Measurements from ENCODE around the gene FAM200B. TPM values are rescaled to one million over a fixed set of nuclear protein-coding genes. Genes with fewer than 3 reads are reported as not detected.

FAM200B gene
- total RNA-seq = 10 to 100 TPM; 14.1 to 20.5 TPM
- total RNA-seq = 4.7 to 5.3 reads per million in 2 donors

DNA sequence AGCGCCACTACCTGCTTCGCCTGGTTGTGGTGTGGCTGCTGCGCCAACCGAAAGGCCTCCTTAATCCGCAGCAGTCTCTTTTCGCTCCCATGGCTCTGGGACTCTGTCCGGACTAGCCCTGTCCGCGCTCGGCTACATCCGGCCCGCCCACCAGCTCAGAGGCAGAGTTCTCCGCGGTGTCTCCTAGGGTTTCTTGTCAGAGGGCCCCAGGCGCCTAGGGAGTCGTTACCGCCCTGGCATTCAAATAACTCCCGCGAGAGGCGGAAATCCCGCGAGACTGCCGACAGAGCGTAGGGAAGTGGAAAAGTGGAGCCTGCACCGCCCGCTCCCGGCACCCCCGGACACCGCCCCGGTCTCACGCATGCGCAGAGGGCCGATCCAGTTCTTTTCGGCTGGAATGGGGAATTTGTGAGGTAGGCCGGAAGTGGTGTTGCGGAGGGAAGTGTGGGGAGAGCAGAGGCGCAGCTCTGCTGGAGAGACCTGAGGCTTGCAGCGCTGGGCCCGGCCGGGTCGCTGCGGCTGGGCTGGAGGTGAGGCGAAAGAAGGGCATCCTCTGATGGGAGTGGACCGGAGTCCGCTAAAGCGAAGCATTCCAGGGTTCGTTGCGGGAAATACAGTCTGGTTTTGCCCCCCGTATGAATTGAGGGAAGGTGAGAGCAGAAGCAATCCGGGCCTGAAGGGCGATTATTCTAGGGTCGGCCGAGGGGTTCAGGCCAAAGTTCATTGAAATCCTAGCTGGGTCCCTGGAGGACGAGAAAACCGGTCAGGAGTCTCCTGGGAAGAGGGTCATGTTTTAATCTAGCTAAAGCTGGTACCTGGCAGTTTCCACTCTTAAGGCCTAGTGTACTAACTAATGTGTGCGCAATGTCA, at the start of gene FAM200B:
Gene FAM200B (plus strand): TSS at position 456 of the 870 bp plus-strand sequence. CDS start 5,151 bp downstream, outside the sequence.
- ATAC-seq (peak; percentile 98), DNase-seq (peak; percentile 90 to 97 (median 93))
- no peaks in the 10 kb centered on the region for H3K9me3 ChIP-seq (ENCODE audit: control insufficient read depth, low read length, poor library complexity, severe bottlenecking)
- Mint-ChIP-seq H3K36me3 (ENCODE audit: low read depth) (no peaks in the 10 kb centered on the region), H3K4me3 (peak within 1 kb of the TSS; percentile 98), H3K27ac (peak within 1 kb of the TSS; percentile 100), H3K4me1 (peaks cover 20% of the 10 kb centered on the region), H3K27me3 (no peaks in the 10 kb centered on the region)

DNA sequence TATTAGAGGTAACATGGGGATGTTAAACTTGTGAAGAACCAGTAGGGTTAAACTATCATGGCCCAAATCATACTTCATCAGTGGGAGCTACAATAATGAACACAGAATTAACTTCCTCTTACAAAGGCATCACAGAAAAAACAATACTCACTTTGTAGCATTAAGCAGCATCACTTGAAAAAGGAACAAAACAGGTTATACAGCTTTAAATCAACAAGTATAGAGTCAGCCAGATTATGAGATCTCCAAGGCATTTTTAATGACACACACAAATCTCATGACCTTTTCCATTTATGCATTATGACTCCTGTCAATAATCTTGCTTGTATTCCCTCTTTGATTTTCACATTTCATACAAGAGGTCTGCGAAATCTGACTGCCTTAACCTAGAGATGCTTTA, 44.8 kb upstream of the FAM200B start:
- DNase-seq = no peak
- no peak overlapping the region for H3K4me3 Mint-ChIP-seq
- H3K4me1 Mint-ChIP-seq = peaks cover 5% of the 10 kb centered on the region
- H3K9me3 ChIP-seq (ENCODE audit: control insufficient read depth, low read length, poor library complexity, severe bottlenecking) = no peaks in the 10 kb centered on the region
- no peak overlapping the region for H3K27ac Mint-ChIP-seq
- peaks cover 8% of the 10 kb centered on the region for H3K36me3 Mint-ChIP-seq (ENCODE audit: low read depth)
- H3K27me3 Mint-ChIP-seq = no peaks in the 10 kb centered on the region
- ATAC-seq = no peak

DNA sequence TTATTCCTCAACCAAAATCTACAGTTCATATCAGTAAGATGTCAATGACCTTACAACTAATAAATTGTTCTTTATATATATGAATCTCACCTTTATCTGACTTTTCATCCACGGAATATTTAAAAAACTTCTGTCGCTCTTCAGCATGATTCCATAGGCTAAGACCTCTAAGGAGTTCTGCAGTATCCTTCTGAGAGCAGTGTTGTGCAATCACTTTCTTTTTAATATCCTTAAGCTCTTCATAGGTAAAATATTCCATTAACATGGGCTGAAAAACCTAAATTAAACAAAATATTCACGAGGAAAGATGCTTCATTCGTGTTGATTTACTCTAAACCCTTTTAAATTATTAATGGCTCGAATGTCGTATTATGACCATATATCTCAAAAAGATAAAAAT, 43.2 kb upstream of the FAM200B start:
- Mint-ChIP-seq H3K36me3 (ENCODE audit: low read depth) (peaks cover 6% of the 10 kb centered on the region), H3K4me1 (peaks cover 8% of the 10 kb centered on the region), H3K27me3 (no peaks in the 10 kb centered on the region), H3K27ac (peak overlapping the region; percentile 19), H3K4me3 (no peak overlapping the region)
- DNase-seq (no peak), ATAC-seq (no peak)
- no peaks in the 10 kb centered on the region for H3K9me3 ChIP-seq (ENCODE audit: control insufficient read depth, low read length, poor library complexity, severe bottlenecking)

DNA sequence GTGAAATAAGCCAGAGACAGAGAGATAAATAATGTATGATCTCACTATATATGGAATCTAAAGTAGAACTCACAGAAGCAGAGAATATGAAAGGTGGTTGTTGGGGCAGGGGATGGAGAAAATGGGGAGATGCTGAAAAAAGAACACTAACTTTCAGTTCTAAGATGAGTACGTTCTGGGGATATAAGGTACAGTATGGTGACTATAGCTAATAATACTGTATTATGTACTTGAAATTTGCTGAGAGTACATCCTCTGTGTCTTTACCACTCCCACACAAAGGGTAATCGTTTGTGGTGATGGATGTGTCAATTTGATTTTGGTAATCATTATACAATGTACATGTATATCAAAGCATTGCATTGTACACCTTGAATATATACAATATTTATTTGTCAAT, 33.0 kb upstream of the FAM200B start:
- H3K36me3 Mint-ChIP-seq (ENCODE audit: low read depth) = no peaks in the 10 kb centered on the region
- ATAC-seq (no peak), DNase-seq (no peak)
- no peaks in the 10 kb centered on the region for H3K27me3 Mint-ChIP-seq
- peak overlapping the region; percentile 59 for H3K27ac Mint-ChIP-seq
- peaks cover 40% of the 10 kb centered on the region for H3K4me1 Mint-ChIP-seq
- H3K9me3 ChIP-seq (ENCODE audit: control insufficient read depth, low read length, poor library complexity, severe bottlenecking) = no peaks in the 10 kb centered on the region
- H3K4me3 Mint-ChIP-seq = no peak overlapping the region

DNA sequence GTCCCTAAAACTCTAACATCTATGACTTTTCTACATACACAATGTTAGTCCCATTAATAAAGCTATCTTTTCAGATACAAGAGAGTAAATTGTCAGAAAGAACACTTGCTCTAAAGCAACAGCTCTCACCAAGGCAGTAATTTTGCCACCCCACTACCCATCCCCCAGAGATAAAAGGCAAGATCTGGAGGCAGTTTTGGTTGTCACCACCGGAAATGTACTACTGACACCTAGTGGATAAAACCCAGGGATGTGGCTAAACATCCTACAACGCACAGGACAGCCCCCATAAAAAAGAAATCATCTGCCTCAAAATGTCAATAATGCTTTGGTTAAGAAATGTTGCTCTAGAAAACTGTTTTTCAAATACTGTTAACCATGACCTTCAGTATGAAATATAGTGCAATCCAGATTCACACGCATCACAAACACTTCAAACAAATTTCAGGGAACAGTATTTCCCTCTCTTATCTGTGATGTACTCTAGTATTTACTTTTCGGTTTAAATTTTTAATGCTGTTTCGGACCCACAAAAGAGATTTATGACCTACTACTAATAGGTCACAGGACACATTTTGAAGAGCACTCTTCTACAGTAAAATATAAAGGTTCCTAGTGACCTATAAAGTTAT, 31.6 kb upstream of the FAM200B start:
- Mint-ChIP-seq H3K36me3 (ENCODE audit: low read depth) (peaks cover 3% of the 10 kb centered on the region), H3K27me3 (no peaks in the 10 kb centered on the region), H3K4me1 (peaks cover 35% of the 10 kb centered on the region), H3K27ac (no peak overlapping the region), H3K4me3 (no peak overlapping the region)
- peak; percentile 79 for ATAC-seq
- H3K9me3 ChIP-seq (ENCODE audit: control insufficient read depth, low read length, poor library complexity, severe bottlenecking) = no peaks in the 10 kb centered on the region
- peak in 2 of 3 donors; percentile 21 to 32 for DNase-seq

DNA sequence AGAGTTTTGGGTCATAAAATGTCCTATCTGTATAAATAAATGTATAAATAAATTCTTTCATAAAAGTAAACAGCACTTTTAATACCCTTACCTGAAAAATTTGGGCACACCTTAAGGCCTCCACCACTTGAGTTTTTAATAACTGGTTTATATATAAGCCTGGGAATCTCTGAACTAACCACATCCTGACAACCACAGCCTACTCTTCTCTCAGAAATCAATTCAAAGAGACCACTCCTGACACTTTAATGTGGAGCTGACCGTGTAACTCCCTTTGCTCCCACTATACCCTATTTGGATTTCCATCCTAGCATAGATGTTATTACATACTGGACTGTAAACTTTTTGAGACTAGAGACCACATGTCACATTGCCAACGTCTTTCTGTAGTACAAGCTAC, 30.0 kb upstream of the FAM200B start:
- peaks cover 4% of the 10 kb centered on the region for H3K36me3 Mint-ChIP-seq (ENCODE audit: low read depth)
- ATAC-seq (no peak), DNase-seq (no peak)
- no peaks in the 10 kb centered on the region for H3K27me3 Mint-ChIP-seq
- H3K9me3 ChIP-seq (ENCODE audit: control insufficient read depth, low read length, poor library complexity, severe bottlenecking) = no peaks in the 10 kb centered on the region
- peak overlapping the region; percentile 50 for H3K4me3 Mint-ChIP-seq
- H3K27ac Mint-ChIP-seq = peak overlapping the region; percentile 96
- H3K4me1 Mint-ChIP-seq = peaks cover 39% of the 10 kb centered on the region

DNA sequence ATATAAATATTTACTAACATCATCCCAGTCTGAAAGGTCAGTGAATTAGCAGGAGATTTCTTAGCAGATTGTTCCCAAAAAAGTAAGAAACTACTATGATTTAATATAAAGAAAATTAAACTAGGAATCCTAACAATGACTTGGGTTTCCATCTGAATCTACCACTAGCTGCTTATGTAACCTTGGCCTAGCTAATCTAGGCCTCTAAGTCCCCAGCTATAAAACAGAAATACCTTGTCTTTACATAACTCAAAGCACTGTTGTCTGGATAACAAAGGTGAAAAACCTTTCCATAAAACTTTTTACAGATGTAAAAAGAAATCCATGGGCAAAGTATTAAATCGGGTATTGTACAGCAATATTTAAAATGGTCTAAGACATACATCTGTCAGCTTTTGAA, 29.4 kb upstream of the FAM200B start:
- ATAC-seq (no peak), DNase-seq (no peak)
- H3K4me3 Mint-ChIP-seq = no peak overlapping the region
- peak overlapping the region; percentile 96 for H3K27ac Mint-ChIP-seq
- no peaks in the 10 kb centered on the region for H3K27me3 Mint-ChIP-seq
- H3K4me1 Mint-ChIP-seq = peaks cover 40% of the 10 kb centered on the region
- peaks cover 4% of the 10 kb centered on the region for H3K36me3 Mint-ChIP-seq (ENCODE audit: low read depth)
- H3K9me3 ChIP-seq (ENCODE audit: control insufficient read depth, low read length, poor library complexity, severe bottlenecking) = no peaks in the 10 kb centered on the region

DNA sequence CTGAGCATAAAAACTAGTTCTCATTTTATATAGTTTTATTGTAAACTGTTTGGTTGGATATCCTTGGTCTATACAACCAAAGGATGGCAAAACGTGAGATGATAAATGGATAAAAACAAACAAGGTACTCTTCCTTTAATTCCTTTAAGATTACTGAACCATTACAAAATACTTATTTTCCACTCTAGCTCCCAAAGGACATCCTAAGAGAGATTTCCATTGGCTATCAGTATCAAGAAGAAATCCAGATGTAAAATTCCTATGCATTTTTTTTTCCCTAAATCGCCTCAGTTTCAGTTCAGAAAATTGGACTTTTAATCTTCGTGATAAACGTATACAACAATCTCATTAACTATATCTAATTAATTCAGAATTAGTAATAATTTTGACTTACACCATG, 28.8 kb upstream of the FAM200B start:
- Mint-ChIP-seq H3K4me1 (peaks cover 38% of the 10 kb centered on the region), H3K4me3 (peak overlapping the region; percentile 99), H3K36me3 (ENCODE audit: low read depth) (peaks cover 4% of the 10 kb centered on the region), H3K27ac (peak overlapping the region; percentile 96), H3K27me3 (no peaks in the 10 kb centered on the region)
- ATAC-seq = no peak
- H3K9me3 ChIP-seq (ENCODE audit: control insufficient read depth, low read length, poor library complexity, severe bottlenecking) = no peaks in the 10 kb centered on the region
- DNase-seq = no peak

DNA sequence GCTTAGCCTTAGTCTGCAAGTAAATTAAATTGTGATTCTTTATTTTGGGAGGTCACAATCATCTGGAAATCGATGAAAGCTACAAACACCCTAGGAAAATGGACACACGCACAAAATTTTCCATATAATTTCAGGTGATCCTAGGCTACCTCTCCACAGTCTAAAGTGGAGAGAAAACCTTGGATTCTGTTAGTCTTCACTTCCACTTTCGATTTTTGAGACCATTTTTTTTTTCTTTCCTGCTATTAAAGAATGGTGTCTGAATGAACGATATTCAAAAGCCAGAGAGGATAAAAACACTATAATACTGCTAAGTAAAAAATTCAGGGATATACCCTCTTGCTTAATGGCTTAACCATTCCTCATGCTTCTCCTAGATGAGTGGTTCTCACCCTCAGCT, 28.2 kb upstream of the FAM200B start:
- Mint-ChIP-seq H3K27ac (peak overlapping the region; percentile 96), H3K36me3 (ENCODE audit: low read depth) (peaks cover 4% of the 10 kb centered on the region), H3K27me3 (no peaks in the 10 kb centered on the region), H3K4me3 (peak overlapping the region; percentile 99), H3K4me1 (peaks cover 37% of the 10 kb centered on the region)
- no peak for DNase-seq
- ATAC-seq = no peak
- H3K9me3 ChIP-seq (ENCODE audit: control insufficient read depth, low read length, poor library complexity, severe bottlenecking) = no peaks in the 10 kb centered on the region

DNA sequence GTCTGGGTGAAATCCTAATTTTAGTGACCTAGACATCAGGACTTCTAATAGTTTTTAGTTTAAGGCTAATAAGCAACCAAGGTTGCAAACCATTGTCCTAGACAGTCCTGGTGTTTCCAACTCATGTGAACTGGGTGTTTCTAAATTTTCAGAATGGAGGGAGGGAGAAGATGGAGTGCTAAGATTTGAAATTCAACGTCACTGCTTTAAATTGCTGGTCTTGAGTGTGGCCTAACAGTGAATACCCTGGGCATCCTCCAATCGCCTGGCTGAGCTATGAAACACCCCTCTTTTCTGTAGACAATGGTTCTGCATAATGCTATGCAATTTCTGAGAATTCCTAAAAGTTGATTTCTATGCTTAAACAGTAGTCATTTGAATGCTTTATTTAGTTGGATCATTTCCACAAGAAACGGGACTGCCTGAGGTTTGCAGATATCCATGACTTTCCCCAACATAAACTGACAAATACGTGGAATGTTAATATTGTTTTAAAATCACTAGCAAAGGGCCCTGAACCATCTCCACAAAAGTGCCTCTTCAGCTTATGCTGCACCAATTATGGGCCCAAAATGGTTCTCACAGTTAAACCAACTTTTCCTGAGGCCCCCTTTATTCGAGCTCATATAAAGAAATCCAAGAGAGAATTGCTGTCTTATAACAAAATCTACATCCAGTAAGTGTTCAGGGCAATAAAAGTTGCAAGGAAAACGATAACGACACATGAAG, 27.6 kb upstream of the FAM200B start:
- no peak for DNase-seq
- H3K9me3 ChIP-seq (ENCODE audit: control insufficient read depth, low read length, poor library complexity, severe bottlenecking) = no peaks in the 10 kb centered on the region
- ATAC-seq = no peak
- Mint-ChIP-seq H3K4me1 (peaks cover 34% of the 10 kb centered on the region), H3K4me3 (peak overlapping the region; percentile 99), H3K36me3 (ENCODE audit: low read depth) (peaks cover 4% of the 10 kb centered on the region), H3K27me3 (no peaks in the 10 kb centered on the region), H3K27ac (peak overlapping the region; percentile 96)

DNA sequence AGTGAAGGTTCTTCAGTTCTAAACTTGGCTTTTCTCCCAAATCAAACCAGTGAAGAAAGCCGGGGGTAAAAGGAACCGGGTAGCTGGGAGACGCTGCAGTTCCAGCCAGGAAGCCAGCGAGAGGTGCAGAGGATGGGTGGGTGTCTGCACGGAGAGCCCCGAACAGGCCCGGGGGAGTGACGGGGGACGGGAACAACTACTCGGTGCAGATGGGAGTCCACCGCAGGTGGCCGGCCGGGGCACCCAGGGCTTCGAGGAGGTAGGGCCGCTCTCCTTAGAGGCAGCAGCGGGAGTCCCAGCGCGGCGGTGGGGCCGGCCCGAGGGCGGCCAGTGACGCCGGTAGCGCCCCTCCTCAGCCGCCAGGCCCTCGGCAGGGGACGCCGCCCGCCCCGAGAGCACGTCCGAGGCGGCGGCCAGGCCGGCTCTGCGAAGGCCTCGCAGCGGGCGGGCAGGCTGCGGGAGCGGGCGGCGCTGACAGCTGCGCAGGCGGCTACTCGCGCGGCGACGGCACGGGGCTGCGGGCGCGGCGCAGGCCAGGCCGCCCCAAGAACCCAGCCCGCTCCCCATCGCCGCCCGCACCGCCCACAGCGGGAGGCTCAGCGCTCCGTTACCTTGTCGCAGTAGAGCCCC, 26.9 kb upstream of the FAM200B start:
- Mint-ChIP-seq H3K27me3 (no peaks in the 10 kb centered on the region), H3K27ac (peak overlapping the region; percentile 96), H3K36me3 (ENCODE audit: low read depth) (peaks cover 4% of the 10 kb centered on the region), H3K4me3 (peak overlapping the region; percentile 99), H3K4me1 (peaks cover 32% of the 10 kb centered on the region)
- DNase-seq (peak in 1 of 3 donors; percentile 8), ATAC-seq (peak; percentile 66)
- no peaks in the 10 kb centered on the region for H3K9me3 ChIP-seq (ENCODE audit: control insufficient read depth, low read length, poor library complexity, severe bottlenecking)

DNA sequence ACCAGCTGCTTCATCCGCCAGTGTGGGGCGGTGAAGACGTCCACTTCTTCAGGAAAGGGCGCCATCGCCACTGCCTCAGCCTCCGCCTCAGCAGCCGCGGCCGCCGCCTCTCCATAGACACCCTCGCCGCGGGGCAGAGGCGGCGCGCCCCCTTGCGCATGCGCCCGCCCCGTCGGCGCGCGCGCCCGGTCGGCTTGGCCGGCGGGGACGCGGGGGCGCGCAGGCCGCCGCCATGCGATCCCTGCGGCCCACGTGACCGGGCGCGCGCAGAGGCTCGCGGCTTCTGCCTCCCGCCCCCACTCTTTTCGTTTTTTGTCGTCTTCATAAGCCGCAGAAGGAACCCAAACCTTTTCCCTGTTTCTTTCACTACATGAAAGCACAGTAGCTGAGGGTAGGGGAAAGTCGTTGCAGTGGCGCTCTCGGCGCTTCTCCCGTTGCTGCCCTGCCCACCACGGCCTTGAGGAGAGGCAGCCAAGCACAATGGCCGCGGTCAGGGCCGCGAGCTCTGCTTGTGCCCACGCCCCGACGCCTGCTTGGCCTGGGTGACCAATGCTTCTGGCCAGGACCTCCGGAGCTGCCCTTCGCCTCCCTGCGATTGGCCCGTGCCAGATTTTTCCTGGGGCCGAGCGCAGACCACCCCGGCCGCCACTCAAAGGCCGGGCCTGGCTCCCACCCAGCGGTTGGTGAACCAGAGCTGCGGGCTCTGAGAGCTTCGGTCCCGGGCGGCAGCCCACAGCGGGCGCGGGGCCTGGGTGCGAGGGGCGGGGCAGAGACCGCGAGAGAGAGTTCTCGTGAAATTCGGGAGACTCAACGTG, 26.2 kb upstream of the FAM200B start, which contains the start of gene FBXL5:
Gene FBXL5 (minus strand): TSS at position 135 of the 815 bp plus-strand sequence. CDS start 70 bp downstream, at position 65.
- ATAC-seq (peak; percentile 85), DNase-seq (peak; percentile 84 to 88 (median 85))
- H3K36me3 Mint-ChIP-seq (ENCODE audit: low read depth) = peaks cover 4% of the 10 kb centered on the region
- no peaks in the 10 kb centered on the region for H3K9me3 ChIP-seq (ENCODE audit: control insufficient read depth, low read length, poor library complexity, severe bottlenecking)
- peaks cover 26% of the 10 kb centered on the region for H3K4me1 Mint-ChIP-seq
- no peaks in the 10 kb centered on the region for H3K27me3 Mint-ChIP-seq
- peak within 1 kb of the TSS; percentile 96 for H3K27ac Mint-ChIP-seq
- H3K4me3 Mint-ChIP-seq = peak within 1 kb of the TSS; percentile 99

Data from T-helper 17 cell (primary cell).